Glutamatergic neuron (in vitro differentiated cells): ENCODE results near the gene ZNF738. TPM values are rescaled to one million over a fixed set of nuclear protein-coding genes. Genes with fewer than 3 reads are reported as not detected.
A peak's percentile ranks its signal among the peaks of the same experiment; 100 is the strongest.

Experiments
- DNase-seq: peaks from one replicate; pipeline ENCODE4 v3.0.0; 2022
- H3K27ac Mint-ChIP-seq: one replicate; pipeline ENCODE4 v1.8.0; 2020; ENCODE audit warnings: mild to moderate bottlenecking, mixed read lengths, inconsistent platforms; ENCODE audit not compliant: unreplicated experiment
- H3K27me3 Mint-ChIP-seq: one replicate; pipeline ENCODE4 v1.8.0; 2020; ENCODE audit warnings: mild to moderate bottlenecking, moderate library complexity, mixed read lengths, inconsistent platforms; ENCODE audit not compliant: unreplicated experiment
- H3K36me3 Mint-ChIP-seq: one replicate; pipeline ENCODE4 v1.8.0; 2020; ENCODE audit warnings: mild to moderate bottlenecking, mixed read lengths, inconsistent platforms; ENCODE audit not compliant: unreplicated experiment
- H3K4me1 Mint-ChIP-seq: one replicate; pipeline ENCODE4 v1.8.0; 2020; ENCODE audit warnings: mild to moderate bottlenecking, low read depth, mixed read lengths, inconsistent platforms; ENCODE audit not compliant: unreplicated experiment
- H3K4me3 Mint-ChIP-seq: one replicate; pipeline ENCODE4 v1.8.0; 2020; ENCODE audit warnings: mild to moderate bottlenecking, mixed read lengths, inconsistent platforms; ENCODE audit not compliant: unreplicated experiment
- H3K9me3 Mint-ChIP-seq: one replicate; pipeline ENCODE4 v1.8.0; 2020; ENCODE audit warnings: mild to moderate bottlenecking, moderate library complexity, mixed read lengths, inconsistent platforms; ENCODE audit not compliant: unreplicated experiment
- CTCF ChIP-seq: fragments of 200-600 bp; sonication (generic); IDR thresholded peaks from one replicate; pipeline ENCODE4 v1.5.0; 2021; ENCODE audit not compliant: partially characterized antibody, unreplicated experiment
- total RNA-seq: library from RNA; stranded (reverse); fragmentation: NEBNext Ultra II Directional; extraction: Animal tissue kit (Norgen Biotek cat#: 25700); gene quantifications from one replicate; pipeline ENCODE4 v1.2.1, GENCODE V29; 2021; ENCODE audit not compliant: unreplicated experiment

ZNF738 gene
- total RNA-seq, 1 donor from 2014 or later, result 80.3 TPM

- TF ChIP-seq CTCF, result no peak
- Mint-ChIP-seq H3K9me3 (peaks cover 4% of the 10 kb centered on the region), H3K27me3 (peaks cover 2% of the 10 kb centered on the region), H3K36me3 (peaks cover 10% of the 10 kb centered on the region), H3K27ac (peak overlapping the region; percentile 75), H3K4me3 (no peak overlapping the region), H3K4me1 (peaks cover 24% of the 10 kb centered on the region)
- DNase-seq, result no peak
These were observed 36.8 kb upstream of the ZNF738 start for GRCh38 chr19:21321996-21322395.

- Mint-ChIP-seq H3K36me3 (peaks cover 10% of the 10 kb centered on the region), H3K9me3 (peaks cover 6% of the 10 kb centered on the region), H3K4me3 (peak overlapping the region; percentile 42), H3K27ac (peak overlapping the region; percentile 75), H3K27me3 (peaks cover 2% of the 10 kb centered on the region), H3K4me1 (peaks cover 23% of the 10 kb centered on the region)
- no peak for TF ChIP-seq CTCF
- DNase-seq, result no peak
These were observed 36.3 kb upstream of the ZNF738 start for GRCh38 chr19:21322528-21322927.

- Mint-ChIP-seq H3K27me3 (peaks cover 3% of the 10 kb centered on the region), H3K27ac (peak overlapping the region; percentile 75), H3K9me3 (peaks cover 6% of the 10 kb centered on the region), H3K36me3 (peaks cover 10% of the 10 kb centered on the region), H3K4me3 (no peak overlapping the region), H3K4me1 (peaks cover 25% of the 10 kb centered on the region)
- no peak for DNase-seq
- TF ChIP-seq CTCF, result no peak
These were observed 35.8 kb upstream of the ZNF738 start for GRCh38 chr19:21323000-21323399.

- H3K4me1 Mint-ChIP-seq, result peaks cover 23% of the 10 kb centered on the region
- H3K27me3 Mint-ChIP-seq, result peaks cover 12% of the 10 kb centered on the region
- DNase-seq, result no peak
- no peak for TF ChIP-seq CTCF
- H3K9me3 Mint-ChIP-seq, result peaks cover 11% of the 10 kb centered on the region
- H3K36me3 Mint-ChIP-seq, result peaks cover 14% of the 10 kb centered on the region
- H3K4me3 Mint-ChIP-seq, result peak overlapping the region; percentile 30
- no peak overlapping the region for H3K27ac Mint-ChIP-seq
These were observed 32.6 kb upstream of the ZNF738 start for GRCh38 chr19:21326169-21326568.

GRCh38 chr19:21328406-21328805 is 30.4 kb upstream of the ZNF738 start:
- H3K27ac Mint-ChIP-seq, result peak overlapping the region; percentile 100
- peak overlapping the region; percentile 100 for H3K4me3 Mint-ChIP-seq
- DNase-seq, result no peak
- peaks cover 9% of the 10 kb centered on the region for H3K4me1 Mint-ChIP-seq
- no peak for TF ChIP-seq CTCF
- H3K36me3 Mint-ChIP-seq, result peaks cover 21% of the 10 kb centered on the region
- peaks cover 11% of the 10 kb centered on the region for H3K9me3 Mint-ChIP-seq
- H3K27me3 Mint-ChIP-seq, result peaks cover 10% of the 10 kb centered on the region
